ENCODE results near the gene KLHL20.
"Not testable (repeated sequence)": the region's sequence is repeated elsewhere in the genome, so short reads cannot be mapped to it uniquely, and the experiment has no call there.

The KLHL20 gene

GRCh38 chr1:173771560-173771959, 56.8 kb downstream of the KLHL20 start:
- Mint-ChIP-seq H3K27ac (no peak overlapping the region), H3K4me3 (no peak overlapping the region), H3K9me3 (no peaks in the 10 kb centered on the region), H3K4me1 (ENCODE audit: low read depth) (peaks cover 14% of the 10 kb centered on the region), H3K36me3 (ENCODE audit: low read depth) (peaks cover 48% of the 10 kb centered on the region), H3K27me3 (no peaks in the 10 kb centered on the region)

DNA sequence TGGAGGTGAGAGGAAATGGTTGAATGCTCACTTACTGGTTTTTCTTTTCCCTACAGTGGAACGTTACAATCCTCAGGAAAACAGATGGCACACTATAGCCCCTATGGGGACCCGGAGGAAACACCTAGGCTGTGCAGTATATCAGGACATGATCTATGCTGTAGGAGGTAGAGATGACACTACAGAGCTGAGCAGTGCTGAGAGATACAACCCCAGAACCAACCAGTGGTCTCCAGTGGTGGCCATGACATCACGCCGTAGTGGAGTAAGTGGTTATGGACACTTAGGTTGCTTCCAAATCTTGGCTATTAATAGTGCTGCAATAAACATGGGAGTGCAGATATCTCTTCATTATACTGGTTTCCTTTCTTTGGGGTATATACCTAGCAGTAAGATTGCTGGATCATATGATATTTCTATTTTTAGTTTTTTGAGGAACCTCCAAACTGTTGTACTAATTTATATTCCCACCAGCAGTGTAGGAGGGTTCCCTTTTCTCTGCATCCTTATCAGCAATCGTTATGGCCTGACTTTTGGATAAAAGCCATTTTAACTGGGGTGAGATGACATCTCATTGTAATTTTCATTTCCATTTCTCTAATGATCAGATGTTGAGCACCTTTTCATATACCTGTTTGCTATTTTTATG, 60.9 kb downstream of the KLHL20 start:
- Mint-ChIP-seq H3K27me3 (no peaks in the 10 kb centered on the region), H3K4me3 (no peak overlapping the region), H3K36me3 (ENCODE audit: low read depth) (peaks cover 48% of the 10 kb centered on the region), H3K9me3 (no peaks in the 10 kb centered on the region), H3K27ac (no peak overlapping the region), H3K4me1 (ENCODE audit: low read depth) (no peaks in the 10 kb centered on the region)

DNA sequence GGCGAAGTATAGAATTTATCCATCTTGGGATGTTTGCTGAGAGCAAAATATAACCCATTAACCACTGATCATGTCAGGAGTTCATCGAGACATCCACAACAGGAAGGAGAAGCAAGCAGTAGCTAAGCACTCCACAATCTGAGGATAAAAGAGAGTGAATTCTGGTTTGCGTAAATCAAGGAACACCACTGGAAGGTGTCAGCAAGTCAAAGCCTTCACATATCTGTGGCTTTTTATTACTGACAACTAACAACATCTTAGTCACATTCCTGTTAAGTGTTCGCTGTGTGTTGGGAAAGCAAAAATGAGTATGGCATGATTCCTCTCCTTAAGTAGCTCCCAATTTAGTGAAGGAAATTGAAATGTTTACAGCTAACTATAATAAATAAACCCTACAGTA, 65.2 kb downstream of the KLHL20 start:
- Mint-ChIP-seq H3K4me3 (no peak overlapping the region), H3K27me3 (no peaks in the 10 kb centered on the region), H3K27ac (no peak overlapping the region)

GRCh38 chr1:173784997-173785396, 70.2 kb downstream of the KLHL20 start:
- Mint-ChIP-seq H3K4me3 (no peak overlapping the region), H3K9me3 (no peaks in the 10 kb centered on the region), H3K36me3 (ENCODE audit: low read depth) (peaks cover 35% of the 10 kb centered on the region), H3K4me1 (ENCODE audit: low read depth) (no peaks in the 10 kb centered on the region), H3K27ac (no peak overlapping the region), H3K27me3 (no peaks in the 10 kb centered on the region)

More for the DNA sequence above, 65.2 kb downstream of the KLHL20 start:
- Mint-ChIP-seq H3K9me3 (no peaks in the 10 kb centered on the region), H3K4me1 (ENCODE audit: low read depth) (no peaks in the 10 kb centered on the region), H3K36me3 (ENCODE audit: low read depth) (peaks cover 64% of the 10 kb centered on the region)

DNA sequence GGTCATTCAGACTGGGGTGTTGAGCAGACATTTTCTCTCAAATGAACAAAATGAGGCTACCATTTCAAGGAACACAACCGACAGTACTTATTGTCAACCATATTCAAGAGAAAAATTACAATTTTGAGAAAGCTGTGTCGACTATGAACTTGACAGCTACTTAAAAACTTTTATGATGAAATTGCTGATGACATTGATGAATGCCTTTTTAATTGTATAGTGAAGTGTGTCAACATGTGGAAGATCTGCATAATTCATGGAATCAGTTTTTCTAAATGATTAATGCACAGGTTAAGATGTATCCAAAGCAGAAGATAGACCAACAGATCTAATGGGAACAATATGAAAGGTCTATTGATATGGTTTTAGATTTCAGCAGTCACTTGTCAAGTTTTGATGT, 75.1 kb downstream of the KLHL20 start:
- H3K27me3 Mint-ChIP-seq: no peaks in the 10 kb centered on the region

GRCh38 chr1:173798078-173798477, 83.3 kb downstream of the KLHL20 start:
- H3K36me3 Mint-ChIP-seq (ENCODE audit: low read depth): peaks cover 49% of the 10 kb centered on the region
- H3K27ac Mint-ChIP-seq: no peak overlapping the region
- no peak overlapping the region for H3K4me3 Mint-ChIP-seq
- no peaks in the 10 kb centered on the region for H3K9me3 Mint-ChIP-seq
- H3K4me1 Mint-ChIP-seq (ENCODE audit: low read depth): no peaks in the 10 kb centered on the region
- no peaks in the 10 kb centered on the region for H3K27me3 Mint-ChIP-seq

More for the DNA sequence above, 75.1 kb downstream of the KLHL20 start:
- Mint-ChIP-seq H3K4me3 (no peak overlapping the region), H3K9me3 (no peaks in the 10 kb centered on the region), H3K36me3 (ENCODE audit: low read depth) (peaks cover 28% of the 10 kb centered on the region), H3K27ac (no peak overlapping the region), H3K4me1 (ENCODE audit: low read depth) (no peaks in the 10 kb centered on the region)

DNA sequence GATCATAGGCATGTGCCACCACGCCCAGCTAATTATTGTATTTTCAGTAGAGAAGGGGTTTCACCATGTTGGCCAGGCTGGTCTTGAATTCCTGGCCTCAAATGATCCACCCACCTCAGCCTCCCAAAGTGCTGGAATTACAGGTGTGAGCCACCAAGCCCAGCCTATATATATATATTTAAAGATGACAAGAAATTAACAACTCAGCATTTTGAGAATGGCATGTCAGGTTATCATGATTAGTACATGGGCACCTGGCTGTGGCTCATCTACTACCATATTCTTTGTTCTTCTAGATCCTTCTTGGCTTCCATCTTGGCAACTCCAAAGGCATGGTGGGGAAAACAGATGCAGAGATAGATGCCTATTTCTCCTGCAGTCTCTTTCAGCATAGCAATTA, 85.2 kb downstream of the KLHL20 start:
- not testable (repeated sequence) for H3K4me1 Mint-ChIP-seq (ENCODE audit: low read depth); H3K27me3 Mint-ChIP-seq; H3K4me3 Mint-ChIP-seq; H3K9me3 Mint-ChIP-seq; H3K27ac Mint-ChIP-seq
- peaks cover 58% of the 10 kb centered on the region for H3K36me3 Mint-ChIP-seq (ENCODE audit: low read depth)

- Mint-ChIP-seq H3K4me3 (no peak overlapping the region), H3K27ac (no peak overlapping the region), H3K36me3 (ENCODE audit: low read depth) (peaks cover 63% of the 10 kb centered on the region), H3K4me1 (ENCODE audit: low read depth) (no peaks in the 10 kb centered on the region), H3K9me3 (no peaks in the 10 kb centered on the region), H3K27me3 (no peaks in the 10 kb centered on the region)
Measured at GRCh38 chr1:173802961-173803360, 88.2 kb downstream of the KLHL20 start.

- not testable (repeated sequence) for H3K9me3 Mint-ChIP-seq, H3K4me3 Mint-ChIP-seq, H3K27me3 Mint-ChIP-seq, H3K27ac Mint-ChIP-seq
- Mint-ChIP-seq H3K36me3 (ENCODE audit: low read depth) (peaks cover 71% of the 10 kb centered on the region), H3K4me1 (ENCODE audit: low read depth) (peaks cover 26% of the 10 kb centered on the region)
Measured at GRCh38 chr1:173813654-173814053, 98.9 kb downstream of the KLHL20 start.

GRCh38 chr1:173818459-173818858, 103.7 kb downstream of the KLHL20 start:
- Mint-ChIP-seq H3K36me3 (ENCODE audit: low read depth) (peaks cover 51% of the 10 kb centered on the region), H3K4me3 (no peak overlapping the region), H3K4me1 (ENCODE audit: low read depth) (peaks cover 46% of the 10 kb centered on the region), H3K27ac (no peak overlapping the region), H3K9me3 (no peaks in the 10 kb centered on the region), H3K27me3 (no peaks in the 10 kb centered on the region)

GRCh38 chr1:173821680-173822079, 106.9 kb downstream of the KLHL20 start:
- Mint-ChIP-seq H3K27ac (no peak overlapping the region), H3K27me3 (no peaks in the 10 kb centered on the region), H3K36me3 (ENCODE audit: low read depth) (peaks cover 33% of the 10 kb centered on the region), H3K4me3 (no peak overlapping the region), H3K4me1 (ENCODE audit: low read depth) (peaks cover 47% of the 10 kb centered on the region), H3K9me3 (no peaks in the 10 kb centered on the region)

GRCh38 chr1:173823781-173824314, 109.1 kb downstream of the KLHL20 start:
- Mint-ChIP-seq H3K27me3 (no peaks in the 10 kb centered on the region), H3K27ac (peak overlapping the region; percentile 99), H3K4me1 (ENCODE audit: low read depth) (peaks cover 59% of the 10 kb centered on the region), H3K9me3 (no peaks in the 10 kb centered on the region), H3K36me3 (ENCODE audit: low read depth) (peaks cover 33% of the 10 kb centered on the region), H3K4me3 (peak overlapping the region; percentile 99)

DNA sequence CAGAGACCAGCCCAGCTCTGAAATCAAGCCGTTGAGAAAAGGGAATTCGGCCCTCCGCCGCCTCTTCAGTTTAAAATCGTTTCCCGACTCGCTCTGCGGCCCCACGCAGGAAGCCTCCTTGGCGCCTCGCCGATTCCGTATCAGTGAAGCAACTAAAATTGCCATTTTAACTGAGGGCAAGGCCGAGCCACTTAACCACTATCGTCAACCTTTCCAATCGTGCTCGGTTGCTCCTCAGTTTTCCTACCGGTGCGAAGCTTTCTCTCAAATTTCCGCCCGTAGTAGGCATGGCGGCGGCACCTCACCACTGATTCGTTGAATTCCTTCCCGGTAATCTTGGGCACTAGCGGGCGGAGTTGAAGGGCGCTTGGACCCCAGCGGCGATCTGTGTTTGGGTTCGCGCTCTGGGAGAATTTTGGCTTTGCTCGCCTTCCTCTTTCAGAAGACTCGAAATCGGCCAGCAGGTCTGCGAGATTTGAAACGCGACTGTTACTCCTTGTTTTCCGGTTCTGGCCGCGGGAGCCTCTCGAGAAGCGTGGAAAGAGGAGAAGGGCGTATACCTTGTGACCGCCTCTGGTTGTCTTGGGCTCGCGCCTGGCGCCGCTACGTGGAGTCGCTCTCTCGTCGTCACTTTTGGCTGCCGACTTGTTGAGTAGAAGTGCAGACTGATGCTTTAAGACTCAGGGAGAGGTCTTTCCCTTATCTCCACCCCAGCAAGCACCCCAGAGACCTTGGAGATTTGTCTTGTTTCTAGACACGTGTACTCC, 109.7 kb downstream of the KLHL20 start, which contains the start of the genes CENPL and DARS2:
CENPL (minus strand) TSS at position 569 of the 767 bp plus-strand sequence. CDS start 13,584 bp downstream, outside the sequence.
DARS2 (plus strand) TSS at position 359 of the 767 bp plus-strand sequence. CDS start 557 bp downstream, outside the sequence.
- Mint-ChIP-seq H3K9me3 (no peaks in the 10 kb centered on the region), H3K27me3 (no peaks in the 10 kb centered on the region), H3K27ac (peak within 1 kb of the TSS; percentile 99), H3K4me1 (ENCODE audit: low read depth) (peaks cover 63% of the 10 kb centered on the region), H3K36me3 (ENCODE audit: low read depth) (peaks cover 37% of the 10 kb centered on the region), H3K4me3 (peak within 1 kb of the TSS; percentile 99)

DNA sequence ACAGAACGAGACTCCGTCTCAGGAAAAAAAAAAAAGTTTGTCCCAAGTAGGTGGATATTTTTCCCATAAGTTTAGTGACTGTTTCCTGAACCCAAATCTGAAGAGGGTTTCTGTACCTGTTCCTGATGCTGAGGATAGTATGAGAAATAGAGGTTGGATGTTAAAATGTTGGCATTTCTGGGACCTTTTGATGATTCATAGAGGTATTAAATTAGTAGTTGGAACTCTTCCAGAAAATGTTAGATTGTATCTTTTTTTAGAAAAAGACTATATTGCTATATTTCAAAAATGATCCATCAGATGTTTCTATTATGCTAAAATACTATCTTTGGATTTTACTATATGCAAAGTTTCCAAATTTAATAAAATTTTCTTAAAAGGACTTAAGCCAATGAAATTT, 112.8 kb downstream of the KLHL20 start:
- Mint-ChIP-seq H3K27me3 (no peaks in the 10 kb centered on the region), H3K4me3 (peak overlapping the region; percentile 51), H3K9me3 (no peaks in the 10 kb centered on the region), H3K27ac (no peak overlapping the region), H3K4me1 (ENCODE audit: low read depth) (peaks cover 45% of the 10 kb centered on the region), H3K36me3 (ENCODE audit: low read depth) (peaks cover 47% of the 10 kb centered on the region)

DNA sequence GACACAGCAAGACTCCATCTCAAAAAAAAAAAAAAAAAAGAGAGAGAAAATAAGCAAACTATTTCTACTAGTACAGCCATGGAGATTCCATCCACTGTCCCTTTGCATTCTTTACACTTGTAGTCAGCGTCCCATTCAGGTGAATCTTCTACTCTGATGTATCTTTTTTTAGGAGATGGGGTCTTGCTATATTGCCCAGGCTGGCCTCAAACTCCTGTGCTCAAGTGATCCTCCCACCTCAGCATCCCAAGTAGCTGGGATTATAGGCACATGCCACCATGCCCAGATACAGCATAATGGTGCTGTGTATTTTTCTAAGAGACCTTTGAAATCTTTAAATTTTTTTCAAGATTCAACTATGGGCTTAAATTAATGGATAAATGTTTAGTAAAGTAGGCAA, 118.0 kb downstream of the KLHL20 start:
- Mint-ChIP-seq H3K27me3 (no peaks in the 10 kb centered on the region), H3K4me1 (ENCODE audit: low read depth) (peaks cover 5% of the 10 kb centered on the region), H3K4me3 (no peak overlapping the region), H3K9me3 (no peaks in the 10 kb centered on the region), H3K27ac (no peak overlapping the region), H3K36me3 (ENCODE audit: low read depth) (peaks cover 56% of the 10 kb centered on the region)
